Measurements from ENCODE around the gene C6orf89.

The C6orf89 gene

DNA sequence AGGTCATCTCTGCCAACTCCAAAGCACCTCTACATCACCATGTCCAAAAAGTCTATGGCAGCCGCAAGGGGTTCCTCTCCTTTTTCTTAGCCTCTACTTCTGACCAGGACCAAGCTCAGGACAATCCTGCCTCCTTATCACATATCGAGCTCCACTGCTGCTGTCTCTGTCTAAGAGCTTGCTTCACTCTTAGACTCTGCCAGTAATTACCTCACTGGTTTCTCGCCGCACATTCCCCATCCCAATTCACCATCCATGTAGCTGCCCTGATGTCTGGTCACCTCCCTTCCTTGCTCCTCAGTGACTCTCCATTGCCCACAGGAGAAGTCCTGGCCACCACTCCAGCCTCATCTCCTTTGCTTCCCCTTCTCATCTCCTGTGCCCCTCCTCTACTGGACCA is 44.7 kb downstream of the C6orf89 start:
- Histone ChIP-seq H4K20me1 (ENCODE audit: insufficient read depth, low read length, poor library complexity, severe bottlenecking) (no peaks in the 10 kb centered on the region), H3K4me1 (ENCODE audit: insufficient read depth, low read length, poor library complexity, severe bottlenecking) (peaks cover 7% of the 10 kb centered on the region), H3K4me3 (ENCODE audit: low read length, poor library complexity, severe bottlenecking) (no peak overlapping the region), H3K79me2 (ENCODE audit: insufficient read depth, low read length) (no peaks in the 10 kb centered on the region), H3K9me3 (ENCODE audit: insufficient read depth, low read depth, low read length) (no peaks in the 10 kb centered on the region), H3K27me3 (ENCODE audit: insufficient read depth, low read length, poor library complexity, severe bottlenecking) (no peaks in the 10 kb centered on the region), H3K4me2 (ENCODE audit: low read depth, low read length, poor library complexity, severe bottlenecking) (no peak overlapping the region), H3K36me3 (ENCODE audit: insufficient read depth, low read length) (no peaks in the 10 kb centered on the region), H2AFZ (ENCODE audit: low read length) (no peak overlapping the region), H3K9ac (ENCODE audit: low read depth, low read length, poor library complexity, severe bottlenecking) (no peak overlapping the region), H3K9me2 (replicated peaks; ENCODE audit: low read depth, low read length) (no peaks in the 10 kb centered on the region), H3F3A (ENCODE audit: low read depth) (no peaks in the 10 kb centered on the region)
- no peak for TF ChIP-seq EZH2phosphoT487 (IDR thresholded peaks at IDR 0.05; ENCODE audit: borderline replicate concordance)
- TF ChIP-seq, protein P1, sequence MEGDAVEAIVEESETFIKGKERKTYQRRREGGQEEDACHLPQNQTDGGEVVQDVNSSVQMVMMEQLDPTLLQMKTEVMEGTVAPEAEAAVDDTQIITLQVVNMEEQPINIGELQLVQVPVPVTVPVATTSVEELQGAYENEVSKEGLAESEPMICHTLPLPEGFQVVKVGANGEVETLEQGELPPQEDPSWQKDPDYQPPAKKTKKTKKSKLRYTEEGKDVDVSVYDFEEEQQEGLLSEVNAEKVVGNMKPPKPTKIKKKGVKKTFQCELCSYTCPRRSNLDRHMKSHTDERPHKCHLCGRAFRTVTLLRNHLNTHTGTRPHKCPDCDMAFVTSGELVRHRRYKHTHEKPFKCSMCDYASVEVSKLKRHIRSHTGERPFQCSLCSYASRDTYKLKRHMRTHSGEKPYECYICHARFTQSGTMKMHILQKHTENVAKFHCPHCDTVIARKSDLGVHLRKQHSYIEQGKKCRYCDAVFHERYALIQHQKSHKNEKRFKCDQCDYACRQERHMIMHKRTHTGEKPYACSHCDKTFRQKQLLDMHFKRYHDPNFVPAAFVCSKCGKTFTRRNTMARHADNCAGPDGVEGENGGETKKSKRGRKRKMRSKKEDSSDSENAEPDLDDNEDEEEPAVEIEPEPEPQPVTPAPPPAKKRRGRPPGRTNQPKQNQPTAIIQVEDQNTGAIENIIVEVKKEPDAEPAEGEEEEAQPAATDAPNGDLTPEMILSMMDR (conservative IDR thresholded peaks at IDR 0.05; ENCODE audit: low read length) = no peak

DNA sequence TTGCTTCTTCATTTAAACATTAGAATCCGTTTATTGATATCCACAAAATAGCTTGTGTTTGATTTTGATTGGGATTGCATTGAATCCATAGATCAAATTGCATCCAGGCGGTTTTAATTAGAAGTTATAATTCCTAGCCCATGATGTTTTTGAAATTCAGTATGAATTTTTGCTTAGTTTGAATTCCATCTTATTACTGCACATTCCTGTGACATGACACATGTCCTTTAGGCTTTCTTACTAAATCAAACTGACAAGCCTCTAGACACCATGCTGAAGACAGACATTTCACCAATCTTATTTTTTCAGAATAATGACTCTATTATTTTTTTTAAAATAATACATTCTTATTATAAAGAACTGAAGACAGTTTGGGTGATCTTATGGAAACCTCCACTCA is 47.4 kb downstream of the C6orf89 start:
- Histone ChIP-seq H3K27me3 (ENCODE audit: insufficient read depth, low read length, poor library complexity, severe bottlenecking) (no peaks in the 10 kb centered on the region), H3K4me1 (ENCODE audit: insufficient read depth, low read length, poor library complexity, severe bottlenecking) (no peaks in the 10 kb centered on the region)

DNA sequence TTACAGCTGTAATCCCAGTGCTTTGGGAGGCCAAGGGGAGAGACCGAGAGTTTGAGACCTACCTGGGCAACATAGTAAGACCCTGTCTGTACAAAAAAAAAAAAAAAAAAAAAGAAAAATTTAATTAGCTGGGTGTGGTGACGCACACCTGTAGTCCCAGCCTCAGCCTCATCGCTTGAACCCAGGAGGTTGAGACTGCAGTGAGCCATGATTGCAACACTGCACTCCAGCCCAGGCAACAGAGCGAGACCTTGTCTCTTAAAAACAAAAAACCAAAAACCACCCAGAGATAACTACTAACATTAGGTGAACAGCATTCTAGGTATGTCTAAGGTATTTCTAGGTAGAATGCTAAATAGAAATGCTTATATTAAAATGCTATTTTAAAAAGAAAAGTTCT is 47.8 kb downstream of the C6orf89 start:
- no peaks in the 10 kb centered on the region for H4K20me1 ChIP-seq (ENCODE audit: insufficient read depth, low read length, poor library complexity, severe bottlenecking)
- H3K4me3 ChIP-seq (ENCODE audit: low read length, poor library complexity, severe bottlenecking) = no peak overlapping the region
- no peaks in the 10 kb centered on the region for H3K36me3 ChIP-seq (ENCODE audit: insufficient read depth, low read length)
- H3K9me2 ChIP-seq (replicated peaks; ENCODE audit: low read depth, low read length) = no peaks in the 10 kb centered on the region
- H3K9me3 ChIP-seq (ENCODE audit: insufficient read depth, low read depth, low read length) = no peaks in the 10 kb centered on the region
- H2AFZ ChIP-seq (ENCODE audit: low read length) = no peak overlapping the region
- TF ChIP-seq EZH2phosphoT487 (IDR thresholded peaks at IDR 0.05; ENCODE audit: borderline replicate concordance) = no peak
- TF ChIP-seq, protein P1 (conservative IDR thresholded peaks at IDR 0.05; ENCODE audit: low read length) = no peak
- no peaks in the 10 kb centered on the region for H3K79me2 ChIP-seq (ENCODE audit: insufficient read depth, low read length)
- H3K27me3 ChIP-seq (ENCODE audit: insufficient read depth, low read length, poor library complexity, severe bottlenecking) = no peaks in the 10 kb centered on the region
- H3K9ac ChIP-seq (ENCODE audit: low read depth, low read length, poor library complexity, severe bottlenecking) = no peak overlapping the region
- H3F3A ChIP-seq (ENCODE audit: low read depth) = no peaks in the 10 kb centered on the region
- no peaks in the 10 kb centered on the region for H3K4me1 ChIP-seq (ENCODE audit: insufficient read depth, low read length, poor library complexity, severe bottlenecking)
- no peak overlapping the region for H3K4me2 ChIP-seq (ENCODE audit: low read depth, low read length, poor library complexity, severe bottlenecking)

More for the DNA sequence above, 47.4 kb downstream of the C6orf89 start:
- Histone ChIP-seq H3F3A (ENCODE audit: low read depth) (no peaks in the 10 kb centered on the region), H3K9ac (ENCODE audit: low read depth, low read length, poor library complexity, severe bottlenecking) (no peak overlapping the region), H3K4me2 (ENCODE audit: low read depth, low read length, poor library complexity, severe bottlenecking) (no peak overlapping the region), H2AFZ (ENCODE audit: low read length) (no peak overlapping the region), H3K9me2 (replicated peaks; ENCODE audit: low read depth, low read length) (no peaks in the 10 kb centered on the region), H3K4me3 (ENCODE audit: low read length, poor library complexity, severe bottlenecking) (no peak overlapping the region), H4K20me1 (ENCODE audit: insufficient read depth, low read length, poor library complexity, severe bottlenecking) (no peaks in the 10 kb centered on the region), H3K36me3 (ENCODE audit: insufficient read depth, low read length) (no peaks in the 10 kb centered on the region), H3K79me2 (ENCODE audit: insufficient read depth, low read length) (no peaks in the 10 kb centered on the region), H3K9me3 (ENCODE audit: insufficient read depth, low read depth, low read length) (no peaks in the 10 kb centered on the region)
- TF ChIP-seq, protein P1 (conservative IDR thresholded peaks at IDR 0.05; ENCODE audit: low read length) = no peak
- no peak for TF ChIP-seq EZH2phosphoT487 (IDR thresholded peaks at IDR 0.05; ENCODE audit: borderline replicate concordance)

Data from Loucy (cell line).